Ishikawa (cell line): ENCODE results near the gene ST6GALNAC3.

Experiments
- CEBPB ChIP-seq: IDR thresholded peaks from 2 replicates; pipeline ENCODE4 v1.6.1; 2012
- CREB1 ChIP-seq: IDR thresholded peaks from 2 replicates; pipeline ENCODE4 v1.6.1; 2012; ENCODE audit warnings: low read depth
- EGR1 ChIP-seq: IDR thresholded peaks from 2 replicates; pipeline ENCODE4 v1.6.1; 2012
- EP300 ChIP-seq: IDR thresholded peaks from 2 replicates; pipeline ENCODE4 v1.6.1; 2012; ENCODE audit warnings: borderline replicate concordance
- FOXM1 ChIP-seq: IDR thresholded peaks from 2 replicates; pipeline ENCODE4 v1.6.1; 2012; ENCODE audit warnings: low read depth, borderline replicate concordance
- MAX ChIP-seq: IDR thresholded peaks from 2 replicates; pipeline ENCODE4 v1.6.1; 2012
- NFIC ChIP-seq: IDR thresholded peaks from 2 replicates; pipeline ENCODE4 v1.6.1; 2012
- RAD21 ChIP-seq: IDR thresholded peaks from 2 replicates; pipeline ENCODE4 v1.6.1; 2012; ENCODE audit warnings: low read depth
- REST ChIP-seq: IDR thresholded peaks from 2 replicates; pipeline ENCODE4 v1.6.1; 2012; ENCODE audit warnings: low read depth, mild to moderate bottlenecking
- TAF1 ChIP-seq: IDR thresholded peaks from 2 replicates; pipeline ENCODE4 v1.6.1; 2012; ENCODE audit warnings: low read depth, mild to moderate bottlenecking
- TCF12 ChIP-seq: IDR thresholded peaks from 2 replicates; pipeline ENCODE4 v1.6.1; 2012; ENCODE audit warnings: low read depth
- TEAD4 ChIP-seq: IDR thresholded peaks from 2 replicates; pipeline ENCODE4 v1.6.1; 2012
- USF1 ChIP-seq: IDR thresholded peaks from 2 replicates; pipeline ENCODE4 v1.6.1; 2012
- YY1 ChIP-seq: IDR thresholded peaks from 2 replicates; pipeline ENCODE4 v1.6.1; 2012; ENCODE audit warnings: low read depth
- ZBTB7A ChIP-seq: IDR thresholded peaks from 2 replicates; pipeline ENCODE4 v1.6.1; 2012; ENCODE audit warnings: low read depth

Gene ST6GALNAC3

GRCh38 chr1:76379506-76379905 is 305.0 kb downstream of the ST6GALNAC3 start:
- no peak for TF ChIP-seq MAX
- no peak for TF ChIP-seq EP300
- no peak for TF ChIP-seq USF1
- no peak for TF ChIP-seq CREB1
- TF ChIP-seq EGR1, result no peak
- no peak for TF ChIP-seq TEAD4
- no peak for TF ChIP-seq ZBTB7A
- no peak for TF ChIP-seq CEBPB

- TF ChIP-seq MAX (no peak), FOXM1 (no peak), TAF1 (no peak), EP300 (no peak), EGR1 (no peak), CEBPB (no peak), NFIC (no peak), USF1 (no peak), TCF12 (no peak), YY1 (no peak), REST (no peak), ZBTB7A (no peak), TEAD4 (no peak), RAD21 (no peak), CREB1 (no peak)
Measured at GRCh38 chr1:76381450-76382097, 307.0 kb downstream of the ST6GALNAC3 start.

- TF ChIP-seq RAD21 (no peak), USF1 (no peak), CREB1 (no peak), YY1 (no peak)
Measured at GRCh38 chr1:76388261-76388660, 313.7 kb downstream of the ST6GALNAC3 start.

GRCh38 chr1:76390456-76390855 is 315.9 kb downstream of the ST6GALNAC3 start:
- TF ChIP-seq REST (no peak), USF1 (no peak), TEAD4 (no peak), NFIC (no peak)

GRCh38 chr1:76395059-76395458 is 320.5 kb downstream of the ST6GALNAC3 start:
- TF ChIP-seq TEAD4, result no peak
- TF ChIP-seq USF1, result no peak
- no peak for TF ChIP-seq TCF12
- no peak for TF ChIP-seq CREB1
- TF ChIP-seq YY1, result no peak
- TF ChIP-seq MAX, result no peak

- TF ChIP-seq CREB1, result no peak
- TF ChIP-seq TAF1, result no peak
- no peak for TF ChIP-seq MAX
- no peak for TF ChIP-seq REST
- TF ChIP-seq YY1, result no peak
- TF ChIP-seq EGR1, result no peak
- TF ChIP-seq USF1, result no peak
- no peak for TF ChIP-seq FOXM1
- TF ChIP-seq TEAD4, result no peak
- no peak for TF ChIP-seq NFIC
- no peak for TF ChIP-seq CEBPB
- no peak for TF ChIP-seq EP300
- no peak for TF ChIP-seq ZBTB7A
- TF ChIP-seq TCF12, result no peak
- TF ChIP-seq RAD21, result no peak
Measured at GRCh38 chr1:76402128-76402527, 327.6 kb downstream of the ST6GALNAC3 start.
